ENCODE measurements around the gene PIF1. TPM values are rescaled to one million over a fixed set of nuclear protein-coding genes. Genes with fewer than 3 reads are reported as not detected.
A peak's percentile ranks its signal among the peaks of the same experiment; 100 is the strongest.

Gene PIF1
- total RNA-seq, 1 donor from 2014 or later, result 4.8 TPM

DNA sequence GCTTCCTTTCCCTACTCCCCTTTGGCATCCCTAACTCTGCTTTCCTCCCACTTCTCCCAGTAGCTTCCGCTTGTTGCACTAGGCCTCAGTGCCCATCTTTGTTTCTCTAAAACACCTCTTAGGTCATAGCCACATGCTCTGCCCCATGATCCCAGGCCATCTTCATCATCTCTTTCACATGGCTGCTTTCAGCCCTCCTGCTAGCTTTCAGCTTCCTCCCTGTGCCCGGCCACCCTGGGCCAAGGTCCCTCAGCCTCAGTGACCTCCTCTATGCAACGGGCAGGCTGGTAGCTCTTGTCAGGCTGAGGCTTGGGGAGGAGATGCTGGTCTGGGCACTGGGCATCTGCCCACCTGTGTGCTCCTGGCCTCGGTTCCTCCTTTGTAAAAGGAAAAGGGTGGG lies 18.5 kb upstream of the PIF1 start:
- H3K36me3 Mint-ChIP-seq (ENCODE audit: unreplicated experiment), result peaks cover 7% of the 10 kb centered on the region
- H3K4me3 Mint-ChIP-seq (ENCODE audit: unreplicated experiment), result peak overlapping the region; percentile 90
- peak overlapping the region; percentile 92 for H3K27ac Mint-ChIP-seq (ENCODE audit: unreplicated experiment)
- H3K9me3 Mint-ChIP-seq (ENCODE audit: unreplicated experiment), result no peaks in the 10 kb centered on the region
- TF ChIP-seq, protein P1, sequence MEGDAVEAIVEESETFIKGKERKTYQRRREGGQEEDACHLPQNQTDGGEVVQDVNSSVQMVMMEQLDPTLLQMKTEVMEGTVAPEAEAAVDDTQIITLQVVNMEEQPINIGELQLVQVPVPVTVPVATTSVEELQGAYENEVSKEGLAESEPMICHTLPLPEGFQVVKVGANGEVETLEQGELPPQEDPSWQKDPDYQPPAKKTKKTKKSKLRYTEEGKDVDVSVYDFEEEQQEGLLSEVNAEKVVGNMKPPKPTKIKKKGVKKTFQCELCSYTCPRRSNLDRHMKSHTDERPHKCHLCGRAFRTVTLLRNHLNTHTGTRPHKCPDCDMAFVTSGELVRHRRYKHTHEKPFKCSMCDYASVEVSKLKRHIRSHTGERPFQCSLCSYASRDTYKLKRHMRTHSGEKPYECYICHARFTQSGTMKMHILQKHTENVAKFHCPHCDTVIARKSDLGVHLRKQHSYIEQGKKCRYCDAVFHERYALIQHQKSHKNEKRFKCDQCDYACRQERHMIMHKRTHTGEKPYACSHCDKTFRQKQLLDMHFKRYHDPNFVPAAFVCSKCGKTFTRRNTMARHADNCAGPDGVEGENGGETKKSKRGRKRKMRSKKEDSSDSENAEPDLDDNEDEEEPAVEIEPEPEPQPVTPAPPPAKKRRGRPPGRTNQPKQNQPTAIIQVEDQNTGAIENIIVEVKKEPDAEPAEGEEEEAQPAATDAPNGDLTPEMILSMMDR (IDR thresholded peaks at IDR 0.05), result no peak
- H3K27me3 Mint-ChIP-seq (ENCODE audit: unreplicated experiment), result no peaks in the 10 kb centered on the region
- H3K4me1 Mint-ChIP-seq (ENCODE audit: unreplicated experiment), result peaks cover 62% of the 10 kb centered on the region
- DNase-seq (ENCODE audit: extremely low spot score, unreplicated experiment), result no peak

DNA sequence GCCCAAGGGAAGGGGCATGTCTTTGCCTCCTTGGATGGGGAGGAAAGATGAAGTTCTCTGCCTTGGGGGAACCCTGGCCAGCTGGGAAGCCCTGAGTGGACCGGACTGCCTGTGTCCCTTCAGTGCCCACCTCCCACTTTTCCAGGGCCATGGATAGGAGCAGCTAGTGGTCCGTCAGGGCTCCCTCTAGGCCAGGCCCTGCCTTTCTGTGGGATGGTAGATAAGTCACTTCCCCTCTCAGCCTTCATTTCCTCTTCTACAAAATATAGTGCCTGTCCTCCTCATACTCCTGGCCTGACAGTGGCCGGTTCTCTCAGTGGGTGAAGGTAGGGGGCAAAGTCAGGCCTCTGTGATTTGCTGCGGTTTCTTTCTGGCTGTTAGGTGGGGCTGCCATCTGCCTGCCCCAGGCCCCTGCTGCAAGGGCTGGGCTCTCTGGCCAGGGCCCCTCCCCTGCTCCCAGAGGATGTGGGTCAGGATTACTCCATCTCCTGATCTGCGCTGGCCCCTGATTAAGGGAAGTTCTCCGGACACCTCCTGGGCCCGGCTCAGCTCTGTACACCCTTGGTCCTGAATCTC lies 17.6 kb upstream of the PIF1 start:
- Mint-ChIP-seq H3K27ac (ENCODE audit: unreplicated experiment) (peak overlapping the region; percentile 92), H3K4me3 (ENCODE audit: unreplicated experiment) (peak overlapping the region; percentile 90), H3K27me3 (ENCODE audit: unreplicated experiment) (no peaks in the 10 kb centered on the region)

DNA sequence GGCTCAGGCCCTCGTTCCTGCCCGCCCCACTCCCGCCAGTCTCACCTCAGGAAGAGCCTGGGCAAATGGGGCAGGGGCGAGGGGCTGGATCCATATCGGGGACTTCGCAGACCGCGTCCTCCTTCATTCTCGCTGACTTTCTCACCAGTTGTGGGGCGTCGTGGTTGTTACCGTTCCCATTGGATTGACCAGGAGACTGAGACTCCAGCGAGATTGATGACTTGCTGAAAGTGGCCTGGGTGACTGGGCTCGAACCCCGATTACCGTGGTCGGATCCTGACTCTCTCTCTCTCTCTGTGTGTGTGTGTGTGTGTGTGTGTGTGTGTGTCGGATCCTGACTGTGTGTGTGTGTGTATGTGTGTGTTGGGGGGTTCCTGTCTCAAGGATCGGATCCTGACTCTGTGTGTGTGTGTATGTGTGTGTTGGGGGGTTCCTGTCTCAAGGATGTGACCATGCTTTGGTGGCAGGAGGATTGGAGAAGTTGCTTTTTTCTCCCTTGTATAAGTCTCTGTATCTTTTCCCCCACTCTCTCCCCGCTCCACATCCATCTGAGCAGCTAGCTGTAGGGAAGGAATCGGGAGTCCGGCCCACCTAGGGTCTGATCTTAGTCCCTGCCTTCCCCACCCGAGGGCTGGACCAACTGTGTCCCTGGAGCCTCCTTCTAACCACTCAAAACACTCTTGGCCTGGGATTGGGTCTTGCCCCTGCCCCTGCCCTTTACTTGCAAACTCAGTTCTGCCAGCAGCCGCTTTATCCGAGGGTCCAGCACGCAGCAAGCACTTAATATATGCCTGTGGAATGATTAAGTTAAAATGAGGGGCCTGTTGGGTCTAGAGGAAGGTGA lies 16.9 kb upstream of the PIF1 start:
- peak overlapping the region; percentile 90 for H3K4me3 Mint-ChIP-seq (ENCODE audit: unreplicated experiment)
- H3K27me3 Mint-ChIP-seq (ENCODE audit: unreplicated experiment), result no peaks in the 10 kb centered on the region
- peaks cover 53% of the 10 kb centered on the region for H3K4me1 Mint-ChIP-seq (ENCODE audit: unreplicated experiment)
- TF ChIP-seq, protein P1 (IDR thresholded peaks at IDR 0.05), result no peak
- no peaks in the 10 kb centered on the region for H3K9me3 Mint-ChIP-seq (ENCODE audit: unreplicated experiment)
- H3K27ac Mint-ChIP-seq (ENCODE audit: unreplicated experiment), result peak overlapping the region; percentile 92
- DNase-seq (ENCODE audit: extremely low spot score, unreplicated experiment), result no peak
- no peaks in the 10 kb centered on the region for H3K36me3 Mint-ChIP-seq (ENCODE audit: unreplicated experiment)

More for the DNA sequence above, 17.6 kb upstream of the PIF1 start:
- no peak for DNase-seq (ENCODE audit: extremely low spot score, unreplicated experiment)
- Mint-ChIP-seq H3K4me1 (ENCODE audit: unreplicated experiment) (peaks cover 58% of the 10 kb centered on the region), H3K9me3 (ENCODE audit: unreplicated experiment) (no peaks in the 10 kb centered on the region), H3K36me3 (ENCODE audit: unreplicated experiment) (peaks cover 2% of the 10 kb centered on the region)
- TF ChIP-seq, protein P1 (IDR thresholded peaks at IDR 0.05), result no peak

DNA sequence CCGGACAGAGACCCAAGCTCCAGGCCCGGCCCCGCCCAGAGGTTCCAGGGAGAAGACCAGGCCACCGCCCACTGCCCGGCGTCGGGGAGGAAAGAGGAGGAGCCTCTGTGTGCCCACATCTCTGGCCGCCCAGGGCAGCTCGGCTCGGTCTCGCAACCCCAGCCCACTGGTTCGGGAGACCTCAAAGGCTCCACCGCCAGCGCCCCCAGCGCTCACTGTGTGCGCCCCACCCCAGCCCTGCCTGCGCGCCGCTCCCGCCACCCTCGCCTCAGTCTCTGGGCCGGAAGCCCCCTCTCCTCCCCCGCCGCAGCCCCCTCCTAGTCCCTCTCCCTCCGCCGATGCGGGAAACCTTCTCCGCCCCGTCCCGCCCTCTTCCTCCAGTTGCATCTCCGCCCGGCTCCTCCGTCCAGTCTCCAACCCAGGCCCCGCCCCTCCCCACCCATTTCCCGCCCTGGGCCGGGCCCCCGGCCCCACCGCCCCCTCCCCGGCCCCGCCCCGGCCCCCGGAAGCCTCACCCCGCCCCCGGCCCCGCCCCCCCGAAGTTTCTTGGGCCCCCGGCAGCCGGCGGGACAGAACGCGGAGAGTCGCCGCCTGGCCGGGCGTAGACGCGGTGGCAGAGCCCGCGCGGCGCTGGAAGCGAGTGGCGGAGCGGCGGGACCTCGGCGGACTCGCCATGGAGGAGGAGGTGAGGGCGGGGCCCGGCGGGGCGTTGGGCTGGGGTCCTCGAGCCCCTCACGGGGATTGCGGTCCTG lies 16.1 kb upstream of the PIF1 start, which contains the start of gene PLEKHO2:
TSS of gene PLEKHO2 (plus strand) at position 572 of the 752 bp plus-strand sequence. CDS start at position 674, 102 bp downstream.
- no peaks in the 10 kb centered on the region for H3K36me3 Mint-ChIP-seq (ENCODE audit: unreplicated experiment)
- H3K4me3 Mint-ChIP-seq (ENCODE audit: unreplicated experiment), result peak within 1 kb of the TSS; percentile 90
- no peaks in the 10 kb centered on the region for H3K9me3 Mint-ChIP-seq (ENCODE audit: unreplicated experiment)
- peak; percentile 98 for DNase-seq (ENCODE audit: extremely low spot score, unreplicated experiment)
- no peaks in the 10 kb centered on the region for H3K27me3 Mint-ChIP-seq (ENCODE audit: unreplicated experiment)
- TF ChIP-seq, protein P1 (IDR thresholded peaks at IDR 0.05), result peak; percentile 27
- peak within 1 kb of the TSS; percentile 93 for H3K27ac Mint-ChIP-seq (ENCODE audit: unreplicated experiment)
- peaks cover 48% of the 10 kb centered on the region for H3K4me1 Mint-ChIP-seq (ENCODE audit: unreplicated experiment)

DNA sequence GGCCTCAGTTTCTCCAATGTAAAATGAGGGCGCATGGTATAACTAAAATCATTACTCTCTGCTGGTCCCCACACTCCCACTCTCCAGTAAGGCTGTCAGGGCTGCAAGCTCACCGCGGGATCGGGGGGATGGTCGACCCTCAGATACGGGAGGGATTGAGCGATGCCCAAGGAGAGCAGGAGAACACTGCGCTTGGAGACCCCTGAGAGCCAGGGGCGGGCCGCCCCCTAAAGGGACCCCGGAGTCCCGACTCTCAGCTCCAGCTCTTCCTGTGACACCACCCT lies 15.6 kb upstream of the PIF1 start:
- Mint-ChIP-seq H3K4me1 (ENCODE audit: unreplicated experiment) (peaks cover 46% of the 10 kb centered on the region), H3K27me3 (ENCODE audit: unreplicated experiment) (no peaks in the 10 kb centered on the region), H3K36me3 (ENCODE audit: unreplicated experiment) (no peaks in the 10 kb centered on the region), H3K4me3 (ENCODE audit: unreplicated experiment) (peak overlapping the region; percentile 84), H3K27ac (ENCODE audit: unreplicated experiment) (peak overlapping the region; percentile 93), H3K9me3 (ENCODE audit: unreplicated experiment) (no peaks in the 10 kb centered on the region)
- TF ChIP-seq, protein P1 (IDR thresholded peaks at IDR 0.05), result no peak
- DNase-seq (ENCODE audit: extremely low spot score, unreplicated experiment), result no peak

All from osteocyte (in vitro differentiated cells).